ENCODE measurements around the gene ESRRG. TPM values are rescaled to one million over a fixed set of nuclear protein-coding genes. Genes with fewer than 3 reads are reported as not detected.

The ESRRG gene
- total RNA-seq, 1 experiment from 2014 or later, result 0.15 TPM

DNA sequence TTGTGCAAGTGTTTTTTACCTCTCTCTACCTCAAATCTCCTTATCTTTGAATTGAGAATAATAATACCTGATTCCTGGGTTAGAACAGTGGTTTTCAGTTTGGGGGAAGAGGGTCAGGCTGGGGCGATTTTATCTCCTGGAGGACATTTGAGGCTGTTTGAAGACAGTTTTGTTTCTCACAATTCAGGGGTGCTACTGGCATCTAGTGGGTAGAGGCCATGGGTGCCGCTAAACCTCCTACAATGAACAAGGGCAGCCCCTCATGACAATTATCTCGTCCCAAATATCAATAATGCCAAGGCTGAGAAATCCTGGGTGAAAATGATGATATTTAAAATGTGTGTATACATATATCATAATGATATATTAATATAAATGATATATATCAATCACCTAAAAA, 160.8 kb downstream of the ESRRG start:
- Histone ChIP-seq H3K9me3 (ENCODE audit: low read length) (no peaks in the 10 kb centered on the region), H3K9ac (ENCODE audit: low read length) (no peak overlapping the region), H3K36me3 (ENCODE audit: insufficient read depth, low read length) (no peaks in the 10 kb centered on the region), H2AFZ (ENCODE audit: low read length) (no peak overlapping the region), H3K9me2 (replicated peaks; ENCODE audit: insufficient read depth, low read length) (no peaks in the 10 kb centered on the region), H3K79me2 (ENCODE audit: low read length) (no peaks in the 10 kb centered on the region), H4K20me1 (ENCODE audit: insufficient read depth, low read depth, low read length) (no peaks in the 10 kb centered on the region), H3K27ac (ENCODE audit: low read length) (no peak overlapping the region), H3K4me1 (ENCODE audit: low read length) (no peaks in the 10 kb centered on the region), H3K4me2 (ENCODE audit: low read depth, low read length, poor library complexity, severe bottlenecking) (no peak overlapping the region), H3K27me3 (ENCODE audit: low read length) (no peaks in the 10 kb centered on the region), H3K4me3 (ENCODE audit: low read length) (no peak overlapping the region)
- no peak for DNase-seq

DNA sequence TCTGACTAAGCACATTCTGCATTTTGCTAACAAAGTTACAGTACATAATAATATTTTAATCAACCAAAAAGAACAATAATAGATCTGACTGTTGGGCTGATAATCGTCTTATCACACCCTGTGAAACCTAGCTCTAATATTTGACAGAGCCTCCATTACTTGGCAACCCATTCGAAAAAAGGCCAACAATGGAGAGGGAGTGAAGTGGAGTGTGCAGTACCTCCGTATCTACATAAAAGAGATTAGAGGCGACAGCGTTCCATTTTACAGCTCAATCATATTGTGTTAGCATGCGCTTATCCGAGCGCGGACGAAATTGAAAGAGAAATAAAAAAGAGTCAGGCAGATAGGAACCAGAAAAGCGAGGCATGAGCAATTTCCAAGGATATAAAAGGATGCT, 162.7 kb downstream of the ESRRG start:
- H3K9me3 ChIP-seq (ENCODE audit: low read length), result no peaks in the 10 kb centered on the region
- no peaks in the 10 kb centered on the region for H3K9me2 ChIP-seq (replicated peaks; ENCODE audit: insufficient read depth, low read length)
- H3K4me2 ChIP-seq (ENCODE audit: low read depth, low read length, poor library complexity, severe bottlenecking), result no peak overlapping the region
- no peaks in the 10 kb centered on the region for H3K4me1 ChIP-seq (ENCODE audit: low read length)
- H3K79me2 ChIP-seq (ENCODE audit: low read length), result no peaks in the 10 kb centered on the region
- no peaks in the 10 kb centered on the region for H3K36me3 ChIP-seq (ENCODE audit: insufficient read depth, low read length)
- DNase-seq, result no peak
- H3K27ac ChIP-seq (ENCODE audit: low read length), result no peak overlapping the region
- no peak overlapping the region for H3K4me3 ChIP-seq (ENCODE audit: low read length)
- no peaks in the 10 kb centered on the region for H3K27me3 ChIP-seq (ENCODE audit: low read length)
- no peaks in the 10 kb centered on the region for H4K20me1 ChIP-seq (ENCODE audit: insufficient read depth, low read depth, low read length)
- H2AFZ ChIP-seq (ENCODE audit: low read length), result no peak overlapping the region
- no peak overlapping the region for H3K9ac ChIP-seq (ENCODE audit: low read length)

DNA sequence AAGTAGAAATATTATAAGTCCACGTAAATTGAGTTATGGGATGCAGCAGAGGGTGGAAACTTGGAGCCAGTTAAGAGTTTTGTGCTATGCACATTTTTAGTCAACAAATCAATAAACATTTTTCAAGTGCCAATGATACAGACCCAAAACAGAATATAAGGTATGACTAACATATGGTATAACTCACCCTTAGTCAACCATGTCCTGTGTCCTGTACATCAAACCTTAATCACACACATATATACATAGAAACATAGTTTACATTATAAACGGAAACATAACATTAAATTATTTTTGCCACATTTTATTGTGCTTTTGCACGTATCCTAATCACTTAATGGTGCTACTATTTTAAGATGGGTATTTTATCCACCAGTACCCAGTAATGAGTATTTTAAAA, 163.9 kb downstream of the ESRRG start:
- H4K20me1 ChIP-seq (ENCODE audit: insufficient read depth, low read depth, low read length), result no peaks in the 10 kb centered on the region
- no peak overlapping the region for H2AFZ ChIP-seq (ENCODE audit: low read length)
- H3K4me3 ChIP-seq (ENCODE audit: low read length), result no peak overlapping the region
- no peak overlapping the region for H3K9ac ChIP-seq (ENCODE audit: low read length)
- no peaks in the 10 kb centered on the region for H3K9me3 ChIP-seq (ENCODE audit: low read length)
- no peaks in the 10 kb centered on the region for H3K36me3 ChIP-seq (ENCODE audit: insufficient read depth, low read length)
- no peak overlapping the region for H3K4me2 ChIP-seq (ENCODE audit: low read depth, low read length, poor library complexity, severe bottlenecking)
- H3K4me1 ChIP-seq (ENCODE audit: low read length), result no peaks in the 10 kb centered on the region
- H3K79me2 ChIP-seq (ENCODE audit: low read length), result no peaks in the 10 kb centered on the region
- H3K9me2 ChIP-seq (replicated peaks; ENCODE audit: insufficient read depth, low read length), result no peaks in the 10 kb centered on the region
- no peak for DNase-seq
- H3K27ac ChIP-seq (ENCODE audit: low read length), result no peak overlapping the region
- no peaks in the 10 kb centered on the region for H3K27me3 ChIP-seq (ENCODE audit: low read length)

DNA sequence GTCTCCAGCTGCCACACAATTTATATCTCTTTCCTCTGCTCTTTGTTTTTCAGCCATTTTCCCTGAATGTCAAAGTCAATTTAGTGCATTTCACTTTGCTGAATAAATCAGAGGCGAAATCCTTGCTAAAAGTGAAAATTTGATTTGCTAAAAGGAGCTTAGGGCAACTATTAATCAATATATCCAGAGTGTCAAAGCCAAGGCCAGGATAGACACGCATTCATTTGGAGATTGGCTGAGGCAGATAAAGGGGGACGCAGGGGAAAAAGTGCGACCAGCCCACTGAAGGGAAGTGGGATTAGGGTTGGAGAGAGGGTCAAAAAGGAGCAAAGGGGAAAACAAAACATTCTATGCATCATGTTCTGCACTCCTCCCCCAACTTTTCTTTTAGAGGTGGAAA, 167.6 kb downstream of the ESRRG start:
- Histone ChIP-seq H4K20me1 (ENCODE audit: insufficient read depth, low read depth, low read length) (no peaks in the 10 kb centered on the region), H3K79me2 (ENCODE audit: low read length) (no peaks in the 10 kb centered on the region), H3K4me2 (ENCODE audit: low read depth, low read length, poor library complexity, severe bottlenecking) (no peak overlapping the region), H3K36me3 (ENCODE audit: insufficient read depth, low read length) (no peaks in the 10 kb centered on the region), H3K9ac (ENCODE audit: low read length) (no peak overlapping the region), H3K27me3 (ENCODE audit: low read length) (no peaks in the 10 kb centered on the region), H3K9me3 (ENCODE audit: low read length) (no peaks in the 10 kb centered on the region), H3K4me1 (ENCODE audit: low read length) (no peaks in the 10 kb centered on the region), H2AFZ (ENCODE audit: low read length) (no peak overlapping the region), H3K4me3 (ENCODE audit: low read length) (no peak overlapping the region), H3K9me2 (replicated peaks; ENCODE audit: insufficient read depth, low read length) (peaks cover 6% of the 10 kb centered on the region; the same call in 1 of the 2 replicates), H3K27ac (ENCODE audit: low read length) (no peak overlapping the region)
- no peak for DNase-seq

DNA sequence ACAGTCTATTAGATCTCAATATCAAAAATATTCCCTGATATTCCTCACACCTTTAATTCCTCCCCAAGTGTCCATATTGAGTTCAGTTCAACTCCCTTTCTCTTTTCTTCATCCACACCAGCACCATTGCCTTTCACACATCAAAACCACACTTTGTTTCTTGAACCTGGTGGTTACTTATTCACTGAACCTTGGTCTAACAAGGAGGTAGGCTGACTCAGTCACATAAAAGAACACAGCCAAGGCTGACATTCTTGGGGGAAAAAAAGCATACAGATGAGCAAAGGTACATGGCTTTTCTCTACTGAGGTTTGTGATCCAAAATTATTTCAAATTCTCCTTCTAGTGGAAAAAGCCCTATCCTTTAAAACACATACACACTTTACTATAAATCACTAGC, 168.3 kb downstream of the ESRRG start:
- Histone ChIP-seq H3K4me3 (ENCODE audit: low read length) (no peak overlapping the region), H4K20me1 (ENCODE audit: insufficient read depth, low read depth, low read length) (no peaks in the 10 kb centered on the region)
- DNase-seq, result no peak

DNA sequence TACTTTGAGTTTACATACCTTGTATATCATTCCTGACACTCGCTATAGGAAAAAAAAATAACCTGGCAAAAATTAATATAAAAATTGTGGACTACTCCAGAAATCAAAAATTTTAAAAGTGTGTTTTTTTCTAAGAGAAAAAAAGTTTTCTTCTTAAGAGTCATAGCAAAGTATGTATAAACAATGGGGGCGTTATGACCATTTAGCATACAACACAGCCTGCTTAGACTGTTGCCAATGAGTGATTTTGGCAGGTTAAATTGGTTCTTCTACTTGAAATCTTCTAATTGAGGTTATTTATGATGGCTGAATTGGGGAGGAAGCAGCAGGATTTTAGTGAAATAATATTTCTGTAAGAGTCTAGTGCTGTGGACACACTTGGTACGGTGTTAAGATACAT, 169.5 kb downstream of the ESRRG start:
- H3K4me2 ChIP-seq (ENCODE audit: low read depth, low read length, poor library complexity, severe bottlenecking), result no peak overlapping the region
- no peaks in the 10 kb centered on the region for H3K36me3 ChIP-seq (ENCODE audit: insufficient read depth, low read length)
- no peak for DNase-seq
- H3K9me3 ChIP-seq (ENCODE audit: low read length), result no peaks in the 10 kb centered on the region
- no peak overlapping the region for H3K4me3 ChIP-seq (ENCODE audit: low read length)
- H3K27me3 ChIP-seq (ENCODE audit: low read length), result no peaks in the 10 kb centered on the region
- no peak overlapping the region for H2AFZ ChIP-seq (ENCODE audit: low read length)
- H3K4me1 ChIP-seq (ENCODE audit: low read length), result no peaks in the 10 kb centered on the region
- no peaks in the 10 kb centered on the region for H4K20me1 ChIP-seq (ENCODE audit: insufficient read depth, low read depth, low read length)
- peaks cover 6% of the 10 kb centered on the region; the same call in 1 of the 2 replicates for H3K9me2 ChIP-seq (replicated peaks; ENCODE audit: insufficient read depth, low read length)
- H3K27ac ChIP-seq (ENCODE audit: low read length), result no peak overlapping the region
- no peak overlapping the region for H3K9ac ChIP-seq (ENCODE audit: low read length)
- no peaks in the 10 kb centered on the region for H3K79me2 ChIP-seq (ENCODE audit: low read length)

More for the DNA sequence above, 168.3 kb downstream of the ESRRG start:
- H3K4me2 ChIP-seq (ENCODE audit: low read depth, low read length, poor library complexity, severe bottlenecking), result no peak overlapping the region
- H3K9ac ChIP-seq (ENCODE audit: low read length), result no peak overlapping the region
- no peak overlapping the region for H3K27ac ChIP-seq (ENCODE audit: low read length)
- no peaks in the 10 kb centered on the region for H3K27me3 ChIP-seq (ENCODE audit: low read length)
- H3K9me2 ChIP-seq (replicated peaks; ENCODE audit: insufficient read depth, low read length), result peaks cover 6% of the 10 kb centered on the region; the same call in 1 of the 2 replicates
- H2AFZ ChIP-seq (ENCODE audit: low read length), result no peak overlapping the region
- H3K4me1 ChIP-seq (ENCODE audit: low read length), result no peaks in the 10 kb centered on the region
- no peaks in the 10 kb centered on the region for H3K9me3 ChIP-seq (ENCODE audit: low read length)
- no peaks in the 10 kb centered on the region for H3K79me2 ChIP-seq (ENCODE audit: low read length)
- H3K36me3 ChIP-seq (ENCODE audit: insufficient read depth, low read length), result no peaks in the 10 kb centered on the region

DNA sequence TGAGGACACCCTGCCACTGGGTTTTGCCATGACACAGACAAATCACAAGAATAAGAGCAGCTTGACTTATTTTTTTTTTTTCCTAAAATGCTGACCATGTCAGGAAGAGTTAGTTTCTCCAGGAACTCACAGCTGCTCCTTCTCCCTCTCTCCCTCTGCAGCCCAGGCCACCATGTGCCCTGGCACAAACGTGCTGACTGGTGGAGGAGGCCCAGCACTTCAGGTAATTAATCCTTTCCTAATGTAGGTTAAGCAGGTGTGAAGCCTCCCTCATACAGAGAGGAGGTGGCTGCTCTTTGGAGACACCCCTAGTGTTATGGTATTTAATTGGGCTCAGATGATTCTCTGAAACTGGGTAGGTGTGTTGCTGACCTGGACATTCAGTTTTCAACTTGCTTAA, 170.2 kb downstream of the ESRRG start:
- peaks cover 6% of the 10 kb centered on the region; the same call in 1 of the 2 replicates for H3K9me2 ChIP-seq (replicated peaks; ENCODE audit: insufficient read depth, low read length)
- H2AFZ ChIP-seq (ENCODE audit: low read length), result no peak overlapping the region
- H3K4me2 ChIP-seq (ENCODE audit: low read depth, low read length, poor library complexity, severe bottlenecking), result no peak overlapping the region
- no peak overlapping the region for H3K27ac ChIP-seq (ENCODE audit: low read length)
- DNase-seq, result no peak
- no peaks in the 10 kb centered on the region for H4K20me1 ChIP-seq (ENCODE audit: insufficient read depth, low read depth, low read length)
- H3K9ac ChIP-seq (ENCODE audit: low read length), result no peak overlapping the region
- H3K79me2 ChIP-seq (ENCODE audit: low read length), result no peaks in the 10 kb centered on the region
- H3K9me3 ChIP-seq (ENCODE audit: low read length), result no peaks in the 10 kb centered on the region
- H3K27me3 ChIP-seq (ENCODE audit: low read length), result no peaks in the 10 kb centered on the region
- H3K4me1 ChIP-seq (ENCODE audit: low read length), result no peaks in the 10 kb centered on the region
- H3K36me3 ChIP-seq (ENCODE audit: insufficient read depth, low read length), result no peaks in the 10 kb centered on the region
- H3K4me3 ChIP-seq (ENCODE audit: low read length), result no peak overlapping the region

DNA sequence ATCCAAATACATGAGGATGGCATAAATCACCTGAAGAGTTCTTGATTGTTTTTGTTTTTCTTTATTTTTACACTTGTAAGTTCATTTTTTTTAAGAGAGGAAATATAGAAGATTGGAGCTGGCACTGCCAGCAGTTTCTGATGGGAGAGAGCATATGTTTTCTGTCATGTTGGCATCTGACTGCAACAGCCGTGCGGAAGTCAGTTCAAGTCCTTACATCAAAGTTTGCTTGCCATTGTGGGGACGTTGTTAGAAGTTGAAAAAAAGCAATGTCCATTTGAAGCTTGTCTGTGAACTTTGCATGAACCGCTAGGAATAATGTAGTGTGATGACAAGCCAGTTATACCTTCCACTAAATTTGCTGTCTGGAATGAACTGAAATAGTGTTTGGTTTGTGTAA, 173.4 kb downstream of the ESRRG start:
- no peaks in the 10 kb centered on the region for H4K20me1 ChIP-seq (ENCODE audit: insufficient read depth, low read depth, low read length)
- H3K79me2 ChIP-seq (ENCODE audit: low read length), result no peaks in the 10 kb centered on the region
- no peak overlapping the region for H3K9ac ChIP-seq (ENCODE audit: low read length)
- DNase-seq, result no peak
- no peaks in the 10 kb centered on the region for H3K36me3 ChIP-seq (ENCODE audit: insufficient read depth, low read length)
- H2AFZ ChIP-seq (ENCODE audit: low read length), result no peak overlapping the region
- H3K4me3 ChIP-seq (ENCODE audit: low read length), result no peak overlapping the region
- no peaks in the 10 kb centered on the region for H3K4me1 ChIP-seq (ENCODE audit: low read length)
- H3K27ac ChIP-seq (ENCODE audit: low read length), result no peak overlapping the region
- no peaks in the 10 kb centered on the region for H3K27me3 ChIP-seq (ENCODE audit: low read length)
- peaks cover 6% of the 10 kb centered on the region; the same call in 1 of the 2 replicates for H3K9me2 ChIP-seq (replicated peaks; ENCODE audit: insufficient read depth, low read length)
- no peak overlapping the region for H3K4me2 ChIP-seq (ENCODE audit: low read depth, low read length, poor library complexity, severe bottlenecking)
- no peaks in the 10 kb centered on the region for H3K9me3 ChIP-seq (ENCODE audit: low read length)

DNA sequence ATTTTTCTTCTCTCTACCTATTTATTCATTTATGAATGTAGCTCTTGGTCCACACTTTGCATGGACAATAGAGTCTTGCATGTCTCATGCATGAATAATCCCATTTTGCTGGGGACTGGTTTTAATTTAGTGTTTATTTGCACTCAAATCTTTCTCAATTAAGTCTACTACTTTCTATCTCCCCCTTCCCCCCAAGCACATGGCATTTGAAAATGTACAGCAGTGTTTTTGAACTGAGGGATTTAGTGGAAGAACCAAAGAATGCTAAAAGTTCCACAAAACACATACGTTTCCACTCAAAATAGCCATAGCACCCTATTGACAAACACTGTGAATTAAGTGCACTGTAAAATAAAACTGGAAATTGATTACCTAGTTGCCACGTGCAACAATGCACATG, 180.5 kb downstream of the ESRRG start:
- DNase-seq, result no peak
- Histone ChIP-seq H3K79me2 (ENCODE audit: low read length) (no peaks in the 10 kb centered on the region), H3K4me2 (ENCODE audit: low read depth, low read length, poor library complexity, severe bottlenecking) (no peak overlapping the region), H3K27me3 (ENCODE audit: low read length) (no peaks in the 10 kb centered on the region), H3K4me1 (ENCODE audit: low read length) (no peaks in the 10 kb centered on the region), H3K9me2 (replicated peaks; ENCODE audit: insufficient read depth, low read length) (no peaks in the 10 kb centered on the region), H3K36me3 (ENCODE audit: insufficient read depth, low read length) (no peaks in the 10 kb centered on the region), H3K9me3 (ENCODE audit: low read length) (no peaks in the 10 kb centered on the region), H3K4me3 (ENCODE audit: low read length) (no peak overlapping the region), H2AFZ (ENCODE audit: low read length) (no peak overlapping the region), H4K20me1 (ENCODE audit: insufficient read depth, low read depth, low read length) (no peaks in the 10 kb centered on the region), H3K27ac (ENCODE audit: low read length) (no peak overlapping the region), H3K9ac (ENCODE audit: low read length) (no peak overlapping the region)
